HG02798 (cell line): ENCODE measurements around the gene MSH6.
A peak's percentile ranks its signal among the peaks of the same experiment; 100 is the strongest.

Source experiments
- ATAC-seq: cut with Tn5 transposase; IDR thresholded peaks from one replicate; pipeline ENCODE4 v1.9.1; 2021; ENCODE audit warnings: mild to moderate bottlenecking; ENCODE audit not compliant: unreplicated experiment, poor library complexity

Gene MSH6, protein sequence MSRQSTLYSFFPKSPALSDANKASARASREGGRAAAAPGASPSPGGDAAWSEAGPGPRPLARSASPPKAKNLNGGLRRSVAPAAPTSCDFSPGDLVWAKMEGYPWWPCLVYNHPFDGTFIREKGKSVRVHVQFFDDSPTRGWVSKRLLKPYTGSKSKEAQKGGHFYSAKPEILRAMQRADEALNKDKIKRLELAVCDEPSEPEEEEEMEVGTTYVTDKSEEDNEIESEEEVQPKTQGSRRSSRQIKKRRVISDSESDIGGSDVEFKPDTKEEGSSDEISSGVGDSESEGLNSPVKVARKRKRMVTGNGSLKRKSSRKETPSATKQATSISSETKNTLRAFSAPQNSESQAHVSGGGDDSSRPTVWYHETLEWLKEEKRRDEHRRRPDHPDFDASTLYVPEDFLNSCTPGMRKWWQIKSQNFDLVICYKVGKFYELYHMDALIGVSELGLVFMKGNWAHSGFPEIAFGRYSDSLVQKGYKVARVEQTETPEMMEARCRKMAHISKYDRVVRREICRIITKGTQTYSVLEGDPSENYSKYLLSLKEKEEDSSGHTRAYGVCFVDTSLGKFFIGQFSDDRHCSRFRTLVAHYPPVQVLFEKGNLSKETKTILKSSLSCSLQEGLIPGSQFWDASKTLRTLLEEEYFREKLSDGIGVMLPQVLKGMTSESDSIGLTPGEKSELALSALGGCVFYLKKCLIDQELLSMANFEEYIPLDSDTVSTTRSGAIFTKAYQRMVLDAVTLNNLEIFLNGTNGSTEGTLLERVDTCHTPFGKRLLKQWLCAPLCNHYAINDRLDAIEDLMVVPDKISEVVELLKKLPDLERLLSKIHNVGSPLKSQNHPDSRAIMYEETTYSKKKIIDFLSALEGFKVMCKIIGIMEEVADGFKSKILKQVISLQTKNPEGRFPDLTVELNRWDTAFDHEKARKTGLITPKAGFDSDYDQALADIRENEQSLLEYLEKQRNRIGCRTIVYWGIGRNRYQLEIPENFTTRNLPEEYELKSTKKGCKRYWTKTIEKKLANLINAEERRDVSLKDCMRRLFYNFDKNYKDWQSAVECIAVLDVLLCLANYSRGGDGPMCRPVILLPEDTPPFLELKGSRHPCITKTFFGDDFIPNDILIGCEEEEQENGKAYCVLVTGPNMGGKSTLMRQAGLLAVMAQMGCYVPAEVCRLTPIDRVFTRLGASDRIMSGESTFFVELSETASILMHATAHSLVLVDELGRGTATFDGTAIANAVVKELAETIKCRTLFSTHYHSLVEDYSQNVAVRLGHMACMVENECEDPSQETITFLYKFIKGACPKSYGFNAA (N-terminal part only)

GRCh38 chr2:47782671-47783485, at the start of gene MSH6:
MSH6 (plus strand) TSS chr2:47783145; CDS start chr2:47783234, 89 bp downstream.
- peak; percentile 91 for ATAC-seq

DNA sequence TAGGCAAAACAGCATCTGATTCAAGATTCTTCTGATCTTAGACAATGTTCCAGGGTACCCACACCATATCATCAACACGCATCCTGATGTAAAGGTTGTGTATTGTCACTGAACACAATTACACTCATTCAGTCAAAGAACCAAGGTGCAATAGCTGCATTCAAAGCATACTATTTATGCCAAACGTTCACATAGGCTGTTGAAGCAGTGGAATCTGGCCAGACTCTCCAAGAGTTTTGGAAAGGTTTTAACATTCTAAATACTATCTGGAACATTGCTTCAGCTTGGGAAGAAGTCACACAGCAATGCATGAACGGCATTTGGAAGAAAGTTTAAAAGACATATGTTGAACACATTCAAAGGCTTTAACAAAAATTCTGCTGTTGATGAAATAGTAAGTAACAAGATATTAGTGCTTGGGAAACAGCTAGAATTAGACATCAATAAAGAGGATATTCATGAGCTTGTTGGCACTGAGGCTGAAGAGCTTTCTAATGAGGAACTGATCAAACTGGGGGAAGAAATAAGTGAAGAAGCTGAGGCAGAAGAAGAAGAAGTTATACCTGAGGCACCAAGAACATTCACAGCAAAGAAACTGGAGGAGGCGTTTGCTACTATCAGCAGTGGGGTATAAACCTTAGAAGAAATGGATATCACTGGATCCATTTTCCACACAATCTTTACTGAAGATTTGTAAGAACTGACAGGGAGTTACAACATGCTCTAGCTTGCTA, 47.6 kb upstream of the MSH6 start:
- no peak for ATAC-seq

DNA sequence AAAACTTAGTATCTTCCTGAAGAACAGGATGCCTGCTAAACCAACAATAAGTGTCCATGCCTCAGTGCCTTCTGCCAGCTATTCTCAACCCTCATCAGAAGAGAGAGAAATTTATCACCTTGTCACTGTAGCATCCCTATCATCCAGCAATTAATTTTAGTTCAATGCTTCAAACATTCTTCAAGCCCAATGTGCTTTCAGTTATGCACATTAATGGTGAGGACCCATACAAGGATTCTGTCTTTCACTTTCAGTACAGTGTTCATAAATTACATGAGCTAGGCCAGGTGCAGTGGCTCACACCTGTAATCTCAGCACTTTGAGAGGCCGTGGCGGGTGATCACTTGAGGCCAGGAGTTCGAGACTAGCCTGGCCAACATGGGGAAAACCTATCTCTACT, 47.0 kb upstream of the MSH6 start:
- no peak for ATAC-seq

- no peak for ATAC-seq
Measured at GRCh38 chr2:47737191-47737975, 45.6 kb upstream of the MSH6 start.

GRCh38 chr2:47738331-47738730, 44.6 kb upstream of the MSH6 start:
- no peak for ATAC-seq

- ATAC-seq = no peak
Measured at GRCh38 chr2:47741101-47741500, 41.8 kb upstream of the MSH6 start.

GRCh38 chr2:47741637-47742036, 41.3 kb upstream of the MSH6 start:
- ATAC-seq = no peak

DNA sequence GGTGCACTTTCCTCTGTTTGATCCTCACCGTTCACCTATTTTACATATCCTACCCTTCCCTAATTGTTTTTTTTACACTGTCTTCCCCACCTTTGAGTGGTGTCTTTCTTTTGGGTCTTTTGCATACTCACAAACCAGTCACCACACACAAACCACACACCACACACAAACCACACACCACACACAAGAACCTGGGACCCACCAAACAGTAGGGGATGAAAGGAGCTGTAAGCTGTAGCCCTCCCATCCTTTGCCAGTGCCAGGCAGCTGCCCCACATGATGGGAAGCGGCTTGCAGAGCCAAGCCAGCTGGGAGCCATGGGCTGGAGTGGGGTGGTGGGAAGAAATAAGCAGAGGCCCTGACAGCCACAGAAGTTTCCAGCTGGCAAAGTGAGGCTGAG, 38.9 kb upstream of the MSH6 start:
- ATAC-seq = no peak

- no peak for ATAC-seq
Measured at GRCh38 chr2:47747878-47748277, 35.1 kb upstream of the MSH6 start.

- ATAC-seq = no peak
Measured at GRCh38 chr2:47751856-47752414, 31.0 kb upstream of the MSH6 start.

- no peak for ATAC-seq
Measured at GRCh38 chr2:47767497-47767844, 15.5 kb upstream of the MSH6 start.

GRCh38 chr2:47767880-47768609, 14.9 kb upstream of the MSH6 start:
- ATAC-seq = peak; percentile 85

DNA sequence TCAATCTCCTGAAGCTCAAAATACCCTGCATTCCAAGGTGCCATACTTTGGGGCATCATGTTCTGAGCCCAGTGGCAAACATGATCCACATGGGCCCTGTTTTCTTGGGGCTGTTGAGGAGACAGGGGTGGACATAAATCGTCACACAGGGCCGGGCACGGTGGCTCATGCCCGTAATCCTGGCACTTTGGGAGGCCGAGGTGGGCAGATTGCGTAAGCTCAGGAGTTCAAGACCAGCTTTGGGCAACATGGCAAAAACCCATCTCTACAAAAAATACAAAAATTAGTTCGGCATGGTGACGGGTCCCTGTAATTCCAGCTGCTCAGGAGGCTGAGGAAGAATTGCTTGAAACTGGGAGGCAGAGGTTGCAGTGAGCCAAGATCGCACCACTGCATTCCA, 13.6 kb upstream of the MSH6 start:
- no peak for ATAC-seq

DNA sequence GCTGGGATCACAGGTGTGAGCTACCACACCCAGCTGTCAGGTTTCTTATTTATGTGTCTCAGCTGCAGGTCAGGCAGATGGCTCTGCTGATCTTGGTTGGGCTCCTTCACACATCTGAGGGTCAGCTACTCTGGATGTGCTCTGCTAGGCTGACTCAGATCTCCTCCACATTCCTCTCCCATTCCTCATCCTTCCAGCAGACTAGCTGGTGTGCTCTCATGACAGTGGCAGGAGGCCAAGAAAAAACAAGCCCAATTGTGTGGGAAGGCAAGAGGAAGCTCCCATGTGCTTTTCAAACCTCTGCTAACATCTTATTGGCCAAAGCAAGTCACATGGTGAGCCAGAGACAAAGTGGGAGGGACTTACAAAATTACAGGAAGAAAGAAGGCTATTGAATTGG, 11.7 kb upstream of the MSH6 start:
- ATAC-seq = no peak

DNA sequence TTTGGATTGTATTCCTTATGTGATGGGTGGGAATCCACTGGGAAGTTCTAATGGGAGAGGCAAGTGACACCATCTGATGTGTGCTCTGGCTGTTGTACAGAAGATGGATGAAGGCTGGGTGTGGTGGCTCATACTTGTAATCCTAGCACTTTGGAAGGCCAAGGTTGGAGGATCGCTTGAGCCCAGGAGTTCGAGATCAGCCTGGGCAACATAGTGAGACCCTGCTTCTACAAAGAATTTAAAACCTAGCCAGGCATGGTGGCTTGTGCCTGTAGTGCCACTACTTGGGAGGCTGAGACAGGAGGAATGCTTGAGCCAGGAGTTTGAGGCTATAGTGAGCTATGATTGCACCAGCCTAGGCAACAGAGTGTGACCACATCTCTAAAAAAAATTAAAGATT, 10.6 kb upstream of the MSH6 start:
- no peak for ATAC-seq

DNA sequence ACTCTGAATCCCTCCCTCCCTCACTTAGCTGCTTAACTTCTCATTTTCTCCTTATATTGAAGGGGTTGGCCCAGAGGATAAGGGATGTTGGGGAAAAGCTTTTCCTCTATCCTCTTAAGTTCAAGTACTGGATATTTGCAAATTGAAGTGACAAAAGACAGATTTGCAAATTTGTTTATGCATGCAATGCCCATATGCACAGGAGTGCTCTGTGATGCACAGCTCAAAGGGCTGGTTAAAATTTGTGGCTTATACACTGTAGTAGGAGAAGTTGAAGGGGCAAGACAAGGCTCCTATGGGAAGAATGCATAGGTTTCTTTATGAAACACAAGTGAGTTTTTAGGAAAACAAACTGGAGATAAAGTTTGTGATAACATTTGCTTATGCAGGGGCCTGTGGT, 8.4 kb upstream of the MSH6 start:
- no peak for ATAC-seq

DNA sequence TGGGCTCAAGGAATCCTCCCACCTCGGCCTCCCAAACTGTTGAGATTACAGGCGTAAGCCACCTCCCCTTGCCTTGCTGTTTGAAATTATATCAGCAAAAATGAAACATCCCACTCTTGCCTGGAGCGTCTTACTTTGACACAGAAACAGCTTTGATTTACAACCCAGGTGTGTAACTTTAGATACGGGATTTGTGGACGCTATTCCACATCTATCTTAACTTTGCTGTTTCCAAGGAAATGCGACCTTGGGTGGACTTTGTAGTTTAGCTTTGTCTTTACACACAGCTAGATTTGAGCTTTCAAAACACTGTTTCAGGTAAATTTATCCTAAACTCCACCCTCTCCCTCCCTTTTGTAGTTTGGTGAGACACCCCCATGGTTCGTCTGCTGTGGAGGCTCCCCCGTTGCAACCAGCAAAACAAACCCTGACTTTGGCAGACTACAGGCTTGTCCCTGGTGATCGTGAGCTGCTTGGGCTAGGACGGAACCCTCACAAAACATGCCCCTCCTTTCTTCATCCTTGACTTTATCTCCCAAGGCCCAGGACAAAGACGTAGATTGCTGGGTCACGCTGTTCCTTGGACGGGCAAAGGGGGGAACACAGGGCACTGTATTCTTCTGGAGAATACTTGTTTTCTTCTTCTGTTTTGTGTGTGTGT, 5.5 kb upstream of the MSH6 start:
- ATAC-seq = no peak
